Endothelial cell of umbilical vein (primary cell): Measurements from ENCODE around the gene CC2D2A. TPM values are rescaled to one million over a fixed set of nuclear protein-coding genes. Genes with fewer than 3 reads are reported as not detected.

Source experiments
- BruUV-seq: library from RNA; stranded (reverse); fragments of 400-500 nt; replicated peaks from 2 replicates; lab custom pipeline; 2021; lab: Mats Ljungman, UMichigan
- CTCF ChIA-PET: fragments of 300-600, 350-600 bp; sonication (Branson Sonifier 250); formaldehyde crosslinking; loops from one replicate; lab custom pipeline; 2021; ENCODE audit warnings: antibody characterized with exemption, inconsistent platforms; lab: Charles Lee
- POLR2A ChIA-PET: fragments of 300-600, 350-600 bp; sonication (Branson Sonifier 250); formaldehyde crosslinking; loops from one replicate; lab custom pipeline; 2021; ENCODE audit warnings: antibody characterized with exemption, inconsistent platforms; lab: Charles Lee
- DNase-seq: peaks from one replicate; pipeline ENCODE4 v3.0.0-alpha.2; 2011; ENCODE audit warnings: low read depth, low spot score
- FAIRE-seq: peaks from 2 replicates; lab custom pipeline; 2011; peaks lifted over from hg19 to GRCh38; lab: Jason Lieb, UNC
- H2AFZ ChIP-seq: 2 replicates; pipeline ENCODE4 v1.6.0; 2012; ENCODE audit warnings: low read depth, low read length, control low read depth, inconsistent platforms
- H3K27ac ChIP-seq: 2 replicates; pipeline ENCODE4 v1.5.1; 2011; ENCODE audit warnings: low read depth, mild to moderate bottlenecking, control low read depth, low read length, moderate library complexity; ENCODE audit not compliant: insufficient read depth
- H3K27me3 ChIP-seq, 2 experiments: 2 replicates each; pipeline versions ENCODE4 v1.6.0 to v1.6.1; 2011; ENCODE audit warnings: low read length in 2 of 2, mixed read lengths in 1 of 2; ENCODE audit not compliant: control insufficient read depth in 2 of 2, insufficient read depth in 2 of 2
- H3K36me3 ChIP-seq, 2 experiments: 2 replicates in 1 of 2; 3 replicates in 1 of 2; pipeline ENCODE4 v1.5.1; 2011; ENCODE audit warnings: low read length in 2 of 2, mild to moderate bottlenecking in 1 of 2, moderate library complexity in 1 of 2; ENCODE audit not compliant: control insufficient read depth in 2 of 2, insufficient read depth in 2 of 2; ENCODE audit errors: extremely low read depth in 1 of 2
- H3K4me1 ChIP-seq: 3 replicates; pipeline ENCODE4 v1.5.1; 2011; ENCODE audit warnings: mild to moderate bottlenecking, low read length; ENCODE audit not compliant: control insufficient read depth, insufficient read depth; ENCODE audit errors: extremely low read depth
- H3K4me2 ChIP-seq: 2 replicates; pipeline ENCODE4 v1.6.1; 2011; ENCODE audit warnings: low read length, control low read depth, mixed read lengths; ENCODE audit not compliant: insufficient read depth
- H3K4me3 ChIP-seq, 3 experiments: fragments of 200-600 bp in 1 of 3; sonication (generic), shearing (Covaris generic) in 1 of 3; replicated peaks in 1 of 3; 2 replicates each; pipeline ENCODE4 v1.5.1; 2011 to 2016; ENCODE audit warnings: control low read depth in 3 of 3, low read length in 3 of 3, mild to moderate bottlenecking in 2 of 3, inconsistent platforms in 1 of 3, low read depth in 1 of 3, moderate library complexity in 1 of 3; ENCODE audit not compliant: insufficient read depth in 1 of 3
- H3K79me2 ChIP-seq: 2 replicates; pipeline ENCODE4 v1.6.0; 2012; ENCODE audit warnings: low read length, inconsistent platforms; ENCODE audit not compliant: control insufficient read depth, insufficient read depth
- H3K9ac ChIP-seq: replicated peaks from 2 replicates; pipeline ENCODE3; 2011; ENCODE audit warnings: low read length, control low read depth; ENCODE audit not compliant: insufficient read depth; ENCODE audit errors: extremely low read depth
- H3K9me1 ChIP-seq: replicated peaks from 3 replicates; pipeline ENCODE4 v1.6.0; 2011; ENCODE audit warnings: mild to moderate bottlenecking, low read length; ENCODE audit not compliant: control insufficient read depth, insufficient read depth; ENCODE audit errors: extremely low read depth
- H3K9me3 ChIP-seq: replicated peaks from 2 replicates; pipeline ENCODE4 v1.5.1; 2012; ENCODE audit warnings: low read length, inconsistent platforms; ENCODE audit not compliant: control insufficient read depth, insufficient read depth
- H4K20me1 ChIP-seq: replicated peaks from 2 replicates; pipeline ENCODE3; 2011; ENCODE audit warnings: mild to moderate bottlenecking, low read length; ENCODE audit not compliant: control insufficient read depth, insufficient read depth; ENCODE audit errors: extremely low read depth
- CTCF ChIP-seq, 2 donors: IDR thresholded peaks; 1 replicate in 1 of 2; 2 replicates in 1 of 2; pipeline ENCODE4 v1.5.1; 2011; ENCODE audit warnings: low read length in 2 of 2, mild to moderate bottlenecking in 2 of 2, moderate library complexity in 2 of 2, control low read depth in 1 of 2, inconsistent platforms in 1 of 2, low read depth in 1 of 2; ENCODE audit not compliant: insufficient read depth in 1 of 2; ENCODE audit errors: extremely low read depth in 1 of 2
- EZH2 ChIP-seq: IDR thresholded peaks from 2 replicates; pipeline ENCODE4 v1.6.1; 2012; ENCODE audit warnings: borderline replicate concordance, low read depth, mild to moderate bottlenecking, moderate library complexity, low read length, inconsistent platforms; ENCODE audit not compliant: severe bottlenecking
- FOS ChIP-seq: IDR thresholded peaks from 2 replicates; pipeline ENCODE4 v1.6.1; 2011; ENCODE audit warnings: mild to moderate bottlenecking, low read length, moderate library complexity, borderline replicate concordance; ENCODE audit not compliant: insufficient read depth
- GATA2 ChIP-seq: IDR thresholded peaks from 2 replicates; pipeline ENCODE4 v1.7.0; 2011; ENCODE audit warnings: low read depth, mild to moderate bottlenecking, moderate library complexity, mixed read lengths, low read length; ENCODE audit not compliant: insufficient read length, insufficient read depth
- JUN ChIP-seq: IDR thresholded peaks from 2 replicates; pipeline ENCODE4 v1.6.1; 2011; ENCODE audit warnings: borderline replicate concordance, low read depth; ENCODE audit not compliant: insufficient read length, insufficient read depth
- MAX ChIP-seq: IDR thresholded peaks from 2 replicates; pipeline ENCODE4 v1.6.1; 2011; ENCODE audit not compliant: insufficient read depth, insufficient read length
- MYC ChIP-seq: IDR thresholded peaks from one replicate; pipeline ENCODE4 v1.6.1; 2011; ENCODE audit warnings: mild to moderate bottlenecking, low read depth, low read length
- POLR2A ChIP-seq: IDR thresholded peaks from 2 replicates; pipeline ENCODE4 v1.6.1; 2012; ENCODE audit warnings: low read depth, mild to moderate bottlenecking, control low read depth, low read length
- POLR2AphosphoS5 ChIP-seq: IDR thresholded peaks from 2 replicates; pipeline ENCODE4 v1.6.1; 2012; ENCODE audit warnings: low read depth, mild to moderate bottlenecking, control low read depth, low read length, moderate library complexity; ENCODE audit not compliant: insufficient read depth
- dilution Hi-C: fragments of 300-500 bp; cut with MboI; formaldehyde crosslinking; loops from one replicate; pipeline ENCODE4 v1.15.0; 2019; ENCODE audit warnings: low sequenced_read_pairs; ENCODE audit not compliant: extremely low pct_ligation_motif_present
- intact Hi-C: fragments of 100-400 bp; cut with micrococcal nuclease; formaldehyde crosslinking; loops from one replicate; pipeline ENCODE4 v1.10.0; 2022
- polyA plus RNA-seq, 4 experiments: library from polyadenylated mRNA; depleted of rRNA in 3 of 4; stranded (reverse) in 3 of 4; unstranded in 1 of 4; fragments of >200 nt; gene quantifications; 2 replicates each; pipeline versions ENCODE4 v1.2.1 to v1.2.3, GENCODE V29; 2011 to 2012; ENCODE audit warnings: missing spikeins in 1 of 4
- total RNA-seq: library from RNA; stranded (reverse); gene quantifications from 2 replicates; pipeline ENCODE4 v1.2.3, GENCODE V29; 2021

CC2D2A gene
- total and polyA plus RNA-seq, 2 donors (not counting 3 experiments of a cell fraction or from before 2014, with no cell fraction given), result 10.2 to 22.4 TPM

DNA sequence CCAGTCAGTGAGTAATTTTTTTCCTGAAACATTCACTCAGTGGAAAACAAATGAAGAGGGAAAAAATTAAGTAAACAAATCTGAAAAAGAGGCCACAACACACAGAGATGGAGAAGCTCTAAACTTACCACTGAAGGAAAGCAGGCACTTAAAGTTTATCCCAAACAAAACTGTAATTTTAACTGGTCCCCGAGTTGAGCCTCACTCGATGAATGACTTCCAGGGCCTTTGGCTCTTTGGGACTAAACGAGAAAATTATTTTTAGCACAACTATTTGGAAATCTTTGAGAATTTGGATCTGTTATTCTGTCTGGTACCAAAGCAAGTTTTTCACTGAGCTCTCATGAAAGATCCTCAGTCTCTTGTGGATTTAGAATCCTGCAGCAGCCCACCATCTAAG, 42.0 kb upstream of the CC2D2A start, which contains the start of gene C1QTNF7:
Gene C1QTNF7, plus strand, starts transcription at position 333 of the 400 bp plus-strand sequence. CDS start 7,711 bp downstream, outside the sequence.
- POLR2A ChIA-PET, result no interaction called here
- FAIRE-seq, result no peak
- dilution Hi-C loops, result no loop called here

More for the DNA sequence above, 42.0 kb upstream of the CC2D2A start, which contains the start of gene C1QTNF7:
- Histone ChIP-seq H3K4me1 (no peaks in the 10 kb centered on the region), H3K27ac (no peak within 1 kb of the TSS), H3K4me2 (no peak within 1 kb of the TSS), H3K27me3 (no peaks in the 10 kb centered on the region), H3K36me3 (no peaks in the 10 kb centered on the region), H4K20me1 (no peaks in the 10 kb centered on the region), H3K9ac (no peak within 1 kb of the TSS), H3K9me1 (no peaks in the 10 kb centered on the region), H2AFZ (no peak within 1 kb of the TSS), H3K4me3 (no peak within 1 kb of the TSS), H3K9me3 (no peaks in the 10 kb centered on the region), H3K79me2 (no peaks in the 10 kb centered on the region)
- no peak for DNase-seq
- CTCF ChIA-PET, result no interaction called here
- BruUV-seq, result no TSS peak
- intact Hi-C loops, result no loop called here
- TF ChIP-seq CTCF (IDR thresholded peaks at IDR 0.05; ENCODE audit: extremely low read depth in 1 of 2, insufficient read depth in 1 of 2, low read depth in 1 of 2, low read length in 2 of 2) (no peak), POLR2AphosphoS5 (no peak), MAX (no peak), MYC (no peak), GATA2 (no peak), JUN (no peak), POLR2A (no peak), EZH2 (no peak), FOS (no peak)
